ENCODE data around the gene EPHA4.

The EPHA4 gene

DNA sequence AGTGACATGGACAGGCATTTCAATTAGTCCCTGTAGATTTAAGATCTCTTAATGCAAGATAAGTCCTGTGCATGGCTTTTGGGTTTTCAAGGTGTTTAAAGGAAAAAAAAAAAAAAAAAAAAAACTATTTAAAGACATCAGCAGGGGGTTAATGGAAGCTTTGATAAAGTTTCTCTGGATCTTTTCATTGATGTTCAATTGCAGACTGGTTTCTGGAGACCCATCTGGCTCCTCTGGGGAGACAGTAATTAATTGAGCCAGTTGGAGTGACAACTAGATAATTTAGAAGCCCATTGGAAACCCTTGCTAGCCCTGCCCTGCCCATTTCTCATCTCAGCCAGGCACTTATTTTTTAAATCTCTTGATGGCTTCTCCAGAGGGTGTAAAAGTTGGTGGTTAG, 98.7 kb downstream of the EPHA4 start:
- DNase-seq (ENCODE audit: low read depth in 2 of 2) = no peak

DNA sequence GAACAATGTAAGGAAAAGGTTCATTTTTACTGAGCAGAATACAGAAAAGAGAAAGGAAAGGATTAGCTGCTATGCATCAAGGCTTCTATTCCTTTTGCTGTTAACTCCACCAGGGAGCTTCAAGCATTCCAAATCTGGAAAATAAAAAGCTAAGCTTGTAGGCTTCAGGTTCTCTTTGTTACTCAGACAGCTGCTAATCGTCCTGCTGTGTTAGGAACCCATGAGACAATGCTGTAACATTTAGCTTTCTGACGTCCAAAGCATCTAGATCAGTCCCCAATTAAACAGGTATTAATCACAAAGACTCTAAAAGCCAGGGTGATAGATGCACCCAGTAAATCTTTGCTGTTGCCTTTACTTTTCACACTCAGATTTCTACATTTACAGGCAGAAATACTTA, 103.8 kb downstream of the EPHA4 start:
- no peak for DNase-seq (ENCODE audit: low read depth in 2 of 2)

DNA sequence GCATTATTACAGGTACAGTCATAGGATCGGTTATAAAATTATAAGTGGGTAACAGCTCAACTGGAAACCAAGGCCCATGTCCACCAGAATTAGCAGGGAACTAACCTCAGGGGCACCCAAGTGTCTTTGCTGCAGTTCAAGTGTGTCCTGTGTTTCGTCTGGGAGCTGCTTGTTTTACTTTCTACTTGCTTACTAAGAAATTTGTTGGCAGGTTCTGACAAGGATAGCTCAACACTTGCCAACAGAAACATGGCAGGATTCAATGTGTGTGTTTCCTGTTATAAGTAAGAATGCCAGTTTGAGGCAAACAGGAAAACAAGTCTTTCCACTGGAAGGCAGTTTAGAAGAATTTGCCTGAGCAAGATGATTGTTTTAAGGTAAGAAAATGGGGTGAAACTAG, 104.5 kb downstream of the EPHA4 start:
- no peak for DNase-seq (ENCODE audit: low read depth in 2 of 2)

DNA sequence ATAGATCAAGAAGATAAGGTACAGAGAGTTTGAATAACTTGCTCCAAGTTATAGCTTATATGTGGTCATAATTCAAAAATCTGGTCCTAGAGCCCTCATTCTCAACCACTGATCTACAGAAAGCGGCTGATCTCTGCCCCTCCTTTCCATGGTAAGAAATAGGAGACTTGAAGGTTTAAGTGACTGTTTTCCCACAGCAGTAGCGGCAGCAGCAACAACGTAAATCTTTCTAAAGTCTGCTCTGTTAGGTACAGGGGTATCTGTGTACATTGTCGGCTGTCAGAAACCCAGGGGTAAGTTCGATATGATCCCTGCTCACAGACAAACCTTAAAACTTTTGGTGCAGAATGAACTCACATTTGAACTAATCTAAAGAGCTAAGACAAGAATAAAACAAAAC, 105.4 kb downstream of the EPHA4 start:
- DNase-seq (ENCODE audit: low read depth in 2 of 2) = no peak

DNA sequence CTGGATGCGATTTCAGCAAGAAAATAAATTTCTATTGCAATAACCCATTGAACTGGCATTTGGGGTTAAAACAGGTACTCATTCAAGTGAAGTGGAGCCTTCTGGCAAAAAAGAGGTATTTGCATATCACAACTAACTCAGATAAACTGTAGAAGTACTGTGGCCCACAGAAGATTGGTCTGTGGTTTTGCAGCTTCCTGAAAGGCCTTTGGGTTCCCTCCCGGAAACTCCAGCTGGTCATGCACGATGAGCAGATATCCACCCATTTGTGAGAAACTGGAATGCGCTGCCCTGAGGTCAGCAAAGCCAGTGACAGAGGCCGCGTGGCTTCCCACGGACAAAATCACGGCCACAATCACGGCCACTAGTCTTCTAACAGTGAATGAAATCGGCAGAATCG, 106.3 kb downstream of the EPHA4 start:
- DNase-seq (ENCODE audit: low read depth in 2 of 2) = no peak

DNA sequence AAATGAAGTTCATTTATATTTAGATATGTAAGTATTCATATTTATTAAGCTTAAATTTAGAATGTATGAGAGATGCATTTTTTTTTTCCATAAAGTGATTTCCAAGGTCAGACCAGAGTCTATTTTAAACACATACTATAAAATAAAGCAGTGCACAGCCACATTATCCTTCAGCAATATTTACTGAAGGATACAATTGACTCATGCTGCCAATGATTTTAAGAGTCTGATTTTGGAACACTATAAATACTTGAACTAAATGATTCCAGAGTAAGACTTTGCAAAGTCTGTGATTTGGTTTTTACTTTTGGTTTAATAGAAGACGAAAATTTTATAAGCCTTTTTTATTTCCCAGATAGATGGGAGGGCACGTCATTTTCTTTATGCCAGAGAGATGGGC, 107.1 kb downstream of the EPHA4 start:
- no peak for DNase-seq (ENCODE audit: low read depth in 2 of 2)

DNA sequence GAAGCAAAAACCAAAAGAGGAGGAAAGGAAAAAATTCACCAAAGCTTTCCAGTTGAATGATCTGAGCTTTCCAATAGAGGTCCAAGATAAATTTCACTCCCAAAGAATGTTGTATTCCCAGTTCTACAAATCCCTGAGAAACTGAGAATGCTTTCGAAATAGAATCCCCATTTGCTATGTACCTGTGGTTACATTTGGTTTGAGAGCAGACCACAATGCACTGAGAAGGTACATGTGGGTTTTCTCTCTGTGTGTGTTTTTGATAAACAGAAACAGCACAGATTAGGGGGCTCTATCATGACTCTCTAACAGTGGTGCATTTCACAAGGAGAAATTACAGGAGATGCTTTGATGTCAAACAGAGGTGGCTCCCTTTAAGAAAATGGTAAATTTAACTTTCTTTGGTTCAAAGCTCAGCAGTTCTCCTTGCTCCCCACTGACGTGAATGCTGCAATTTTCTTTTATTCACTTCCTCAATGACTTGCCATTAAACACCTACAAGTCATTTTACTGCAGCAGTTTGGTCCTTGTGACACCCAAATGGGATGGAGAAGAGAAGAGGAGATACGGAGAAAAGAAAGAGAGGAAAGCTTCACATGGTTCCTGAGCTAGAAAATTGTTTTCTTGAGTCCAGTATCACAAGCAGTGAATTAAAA, 108.7 kb downstream of the EPHA4 start:
- no peak for DNase-seq (ENCODE audit: low read depth in 2 of 2)

DNA sequence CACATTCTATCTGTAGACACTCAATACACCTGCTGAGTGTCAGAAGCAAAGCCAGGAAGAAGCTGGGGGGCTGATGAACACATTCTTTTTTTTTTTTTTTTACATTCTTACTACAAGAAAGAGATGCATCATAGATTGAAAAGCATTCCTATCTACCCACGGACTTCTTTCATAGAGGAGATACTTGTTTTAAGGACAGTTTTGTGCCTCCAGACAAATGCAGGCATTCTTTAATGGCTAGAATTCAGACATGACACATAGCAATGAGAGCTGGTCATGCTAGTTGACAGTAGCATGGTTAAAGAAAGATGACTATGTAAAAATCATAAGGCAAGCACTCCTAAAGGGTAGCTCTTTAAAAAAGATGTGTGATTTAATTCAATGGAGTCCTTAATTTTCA, 110.2 kb downstream of the EPHA4 start:
- no peak for DNase-seq (ENCODE audit: low read depth in 2 of 2)

DNA sequence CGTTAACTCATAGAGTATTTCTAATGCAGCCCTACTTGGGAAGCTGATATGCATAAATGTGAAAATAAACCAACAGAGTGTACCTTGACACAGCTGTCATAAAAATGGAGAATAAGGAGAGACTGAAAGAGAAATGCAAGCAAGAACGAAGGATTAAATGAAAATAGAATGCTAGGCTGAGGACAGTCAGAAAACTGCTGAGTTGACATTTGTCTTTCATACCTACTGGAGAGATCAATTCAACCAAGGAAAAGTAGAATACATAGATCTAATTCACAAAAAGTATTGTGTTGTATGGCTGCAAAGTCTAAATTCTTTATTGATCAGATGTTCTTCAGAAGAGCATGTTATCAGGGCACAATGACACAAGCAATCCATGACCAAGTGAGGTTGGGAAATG, 112.0 kb downstream of the EPHA4 start:
- no peak for DNase-seq (ENCODE audit: low read depth in 2 of 2)

DNA sequence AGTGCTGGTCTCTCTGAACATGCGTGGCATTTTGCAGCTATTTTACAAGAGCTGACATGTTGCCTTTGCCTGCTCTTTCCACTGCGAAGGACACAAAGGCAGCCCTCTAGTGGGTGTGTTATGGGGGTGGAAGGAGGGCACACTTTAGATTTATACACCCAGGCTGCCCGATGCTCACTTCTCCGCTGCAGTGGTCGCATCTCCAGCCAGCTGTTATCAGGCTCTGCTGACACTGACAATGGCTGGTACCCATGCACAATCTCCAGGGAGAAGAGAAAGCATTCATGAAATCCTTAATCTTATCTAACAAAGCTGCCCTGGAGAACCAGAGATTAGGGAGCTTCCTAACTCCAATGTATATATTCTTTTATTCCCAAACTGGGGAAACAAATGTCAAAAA, 113.5 kb downstream of the EPHA4 start:
- DNase-seq (ENCODE audit: low read depth in 2 of 2) = no peak

DNA sequence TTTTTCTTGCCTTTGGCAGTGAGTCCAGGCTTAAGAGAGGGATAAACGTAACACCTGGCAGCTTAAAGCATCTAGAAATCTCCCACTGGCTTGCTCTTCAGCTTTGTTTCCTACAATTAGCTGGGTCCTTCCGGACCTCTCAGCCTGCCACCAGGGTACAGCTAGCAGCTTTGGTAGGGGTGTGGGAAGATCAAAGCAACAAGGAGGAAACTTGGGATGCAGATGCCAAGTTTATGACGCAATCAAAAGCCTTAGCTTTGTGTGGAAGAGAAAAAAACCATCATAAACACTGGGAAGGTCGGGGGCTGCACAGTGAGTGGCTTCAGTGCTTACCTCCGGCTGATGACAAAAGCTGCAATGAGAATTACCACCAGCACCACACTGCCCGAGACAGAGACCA, 116.9 kb downstream of the EPHA4 start:
- no peak for DNase-seq (ENCODE audit: low read depth in 2 of 2)

DNA sequence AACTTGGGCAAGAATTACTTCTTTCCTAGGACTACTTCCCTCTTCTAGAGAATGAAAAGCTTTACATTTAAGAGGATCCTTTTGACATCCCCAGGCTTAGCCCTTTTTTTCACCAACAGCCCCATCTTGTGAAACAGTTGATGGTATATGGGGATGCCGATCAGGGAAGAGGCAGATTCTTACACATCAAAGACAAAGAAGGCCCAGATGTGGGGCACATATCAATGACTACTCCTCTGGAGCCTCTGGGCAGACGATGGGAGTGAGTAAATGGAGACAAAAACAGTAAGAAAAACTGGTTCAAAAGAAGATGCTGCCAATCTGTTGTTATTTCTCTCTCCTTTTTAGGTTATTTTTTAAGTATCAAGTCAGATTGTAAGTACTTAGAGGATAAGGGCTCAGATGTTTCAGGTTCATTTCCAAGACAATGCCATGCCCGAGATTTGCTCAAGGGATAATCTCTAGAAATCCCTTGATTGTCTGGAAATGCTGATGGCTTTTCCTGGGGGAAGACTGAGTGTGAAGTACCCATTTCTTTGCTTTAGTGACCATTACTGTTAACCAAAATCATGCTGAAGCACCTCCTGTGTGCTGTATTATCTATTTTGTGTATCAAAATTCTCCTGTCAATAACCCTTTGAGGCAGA, 117.5 kb downstream of the EPHA4 start:
- no peak for DNase-seq (ENCODE audit: low read depth in 2 of 2)

DNA sequence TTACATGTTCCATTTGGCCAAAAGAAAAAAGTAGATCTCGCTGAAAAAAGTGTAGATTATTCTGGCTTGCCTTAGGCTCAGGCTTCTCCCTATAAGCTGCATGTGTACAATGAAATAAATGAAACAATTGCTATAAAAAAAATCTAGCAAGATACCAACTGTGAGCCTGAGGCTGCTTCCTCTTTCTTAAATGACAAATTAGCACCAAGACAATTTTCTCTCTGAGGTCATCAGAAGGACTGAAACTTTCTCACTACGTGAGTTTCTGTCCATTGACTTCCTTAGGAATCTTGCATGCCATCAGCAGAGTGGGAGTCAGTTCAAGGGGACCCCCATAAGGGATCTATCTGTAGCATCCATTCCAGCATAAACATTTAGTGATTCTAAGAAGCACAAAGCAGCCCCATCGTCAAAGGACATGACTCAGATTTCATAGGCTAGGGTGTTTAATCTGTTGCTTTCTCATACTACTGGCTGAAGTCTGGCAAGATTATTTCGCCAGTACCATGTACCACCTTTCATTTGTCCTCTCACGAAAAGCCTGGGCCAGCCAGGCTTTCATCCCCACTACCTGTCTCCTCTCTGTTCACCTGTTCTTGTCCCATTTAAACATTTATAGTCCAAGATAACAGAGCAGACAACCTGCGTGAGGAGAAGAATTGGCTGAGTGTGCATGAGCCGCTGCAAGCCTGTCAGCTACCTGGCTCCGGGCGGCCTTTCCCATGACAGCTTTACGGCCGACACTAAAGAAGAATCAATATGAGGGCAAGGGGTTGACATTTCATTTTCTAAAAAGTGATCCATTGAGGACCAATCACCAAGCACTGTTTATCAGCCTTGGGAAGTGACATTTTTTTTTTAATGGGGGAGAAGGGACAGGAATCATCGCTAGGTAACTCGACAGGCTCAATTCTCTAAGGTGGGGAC, 120.0 kb downstream of the EPHA4 start:
- no peak for DNase-seq (ENCODE audit: low read depth in 2 of 2)

DNA sequence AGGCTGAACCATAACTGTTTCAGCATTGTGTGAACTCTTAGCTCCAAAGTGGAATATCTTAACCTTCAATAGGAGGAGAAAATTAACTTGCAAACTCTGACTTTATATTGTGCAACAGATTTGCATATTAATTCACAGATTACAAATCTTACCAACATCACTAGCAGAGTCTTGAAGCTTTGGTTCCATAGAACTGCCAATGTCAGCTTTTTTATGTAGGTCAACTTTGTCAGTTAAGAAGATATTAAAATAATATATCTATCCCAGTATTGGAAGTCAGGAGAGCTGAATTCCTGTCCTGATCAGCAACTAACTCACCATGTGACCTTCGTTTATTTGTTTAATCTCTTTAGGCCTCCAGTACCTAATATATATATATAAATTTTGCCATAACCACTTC, 121.8 kb downstream of the EPHA4 start:
- DNase-seq (ENCODE audit: low read depth in 2 of 2) = no peak

DNA sequence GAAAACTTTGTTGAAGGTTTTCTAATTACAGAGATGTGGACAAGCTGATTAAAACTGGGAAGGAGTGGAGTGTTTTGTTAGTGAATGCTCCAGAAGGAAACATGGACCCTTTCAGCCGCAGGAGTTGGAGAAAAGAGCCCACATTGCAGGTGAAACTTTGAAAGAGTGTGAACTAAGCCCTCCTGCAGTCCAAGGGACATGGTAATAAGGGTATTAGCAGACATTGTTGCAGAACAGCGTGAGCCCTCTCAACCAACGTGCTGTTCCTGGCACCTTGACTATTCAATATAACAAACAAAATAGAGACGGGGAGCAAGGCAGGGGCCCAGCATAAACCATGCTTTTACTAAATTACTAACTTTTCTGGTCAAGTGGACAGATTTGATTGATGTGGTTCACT, 122.7 kb downstream of the EPHA4 start:
- DNase-seq (ENCODE audit: low read depth in 2 of 2) = no peak

DNA sequence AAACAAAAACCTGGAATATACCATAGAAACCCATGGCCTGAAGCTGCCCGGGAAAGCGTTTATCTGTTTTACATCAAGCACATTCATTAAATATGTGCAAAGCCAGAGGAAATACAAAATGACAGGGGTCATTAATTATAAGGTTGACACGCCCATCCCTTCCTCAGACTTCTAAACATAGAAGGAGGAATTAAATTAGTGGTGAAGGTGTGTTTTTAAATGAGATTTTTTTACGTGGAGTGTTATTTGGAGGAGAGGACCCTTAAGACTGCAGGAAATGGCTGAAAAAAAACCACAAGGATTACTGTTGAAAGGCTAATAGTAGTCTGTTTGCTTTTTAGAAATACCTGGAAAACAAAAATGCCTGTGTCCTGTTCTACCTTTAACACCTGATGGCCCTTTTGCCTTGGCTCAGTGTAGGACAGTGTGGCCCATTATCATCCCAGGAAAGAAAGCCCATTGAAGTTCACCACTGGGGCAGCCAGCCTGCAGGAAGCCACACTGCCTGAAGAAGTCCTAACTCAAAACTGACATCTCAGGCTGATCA, 123.2 kb downstream of the EPHA4 start:
- no peak for DNase-seq (ENCODE audit: low read depth in 2 of 2)

DNA sequence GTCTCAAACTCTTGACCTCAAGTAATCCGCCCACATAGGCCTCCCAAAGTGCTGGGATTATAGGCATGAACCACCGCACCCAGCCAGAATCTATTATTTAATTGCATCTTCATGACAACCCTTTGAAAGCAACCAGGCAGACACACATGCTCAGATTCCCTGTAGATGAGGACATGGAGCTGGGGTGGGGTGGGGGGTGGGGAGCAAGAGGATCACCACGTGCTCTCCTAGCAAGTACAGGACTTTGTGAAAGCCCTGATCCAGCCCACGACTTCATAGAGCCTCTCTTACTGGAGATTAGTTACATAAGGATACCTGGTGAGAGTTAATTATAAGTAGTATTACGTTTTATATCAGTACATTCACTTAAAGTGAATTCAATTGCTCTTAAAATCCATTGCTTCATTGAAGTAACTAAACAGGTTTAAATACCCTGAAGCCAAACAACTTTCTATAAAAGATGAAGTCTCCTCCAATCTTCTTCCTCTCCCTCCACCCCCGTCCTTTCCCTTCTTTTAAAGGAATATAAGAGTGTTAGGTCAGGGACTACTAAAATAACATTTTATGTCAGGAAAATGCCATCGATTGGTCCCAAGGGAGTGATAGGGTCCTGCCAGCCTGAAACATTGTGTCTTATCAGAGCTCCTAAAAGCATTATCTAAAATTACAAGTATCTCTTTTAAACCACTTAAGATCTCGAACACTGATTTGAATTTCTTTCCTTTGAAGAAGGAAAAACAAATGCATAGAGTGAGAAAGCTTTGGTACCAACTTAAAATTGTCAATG, 123.9 kb downstream of the EPHA4 start:
- DNase-seq (ENCODE audit: low read depth in 2 of 2) = no peak

DNA sequence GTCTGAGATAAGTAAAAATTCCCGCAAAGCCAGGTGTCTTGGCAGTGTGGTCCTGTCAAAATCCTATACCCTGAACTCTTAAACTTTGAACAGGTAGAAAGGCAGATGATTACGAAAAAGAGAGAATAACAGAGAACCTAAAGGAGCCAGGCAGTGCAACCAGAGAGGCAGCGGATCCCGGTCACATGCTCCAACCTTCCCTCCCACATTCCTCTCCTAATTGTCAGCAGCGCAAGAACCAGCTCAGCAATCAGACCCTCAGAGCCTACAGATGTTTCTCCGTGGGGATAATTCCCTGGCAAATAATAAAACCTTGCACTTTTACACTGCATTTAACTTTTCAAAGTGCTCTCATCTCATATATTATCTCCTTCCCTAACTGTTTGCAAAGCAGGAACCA, 124.8 kb downstream of the EPHA4 start:
- DNase-seq (ENCODE audit: low read depth in 2 of 2) = no peak

DNA sequence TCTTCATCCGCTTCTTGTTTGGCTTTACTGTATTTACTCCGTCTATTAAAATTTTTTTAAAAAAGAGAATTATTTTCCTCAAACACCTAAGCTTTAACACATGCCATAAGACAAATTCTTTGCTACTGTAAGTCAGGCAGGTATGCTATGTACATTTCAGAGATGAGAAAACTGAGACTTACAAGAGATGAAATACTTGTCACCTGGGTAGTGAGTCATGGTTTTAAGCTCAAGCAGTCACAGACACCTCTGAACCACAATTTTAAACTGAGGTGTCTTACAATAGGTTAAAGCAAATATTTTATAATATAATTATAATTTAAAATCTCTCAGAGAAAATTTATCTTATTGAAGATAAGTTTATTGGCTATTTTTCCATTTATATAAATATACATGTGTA, 126.0 kb downstream of the EPHA4 start:
- no peak for DNase-seq (ENCODE audit: low read depth in 2 of 2)

DNA sequence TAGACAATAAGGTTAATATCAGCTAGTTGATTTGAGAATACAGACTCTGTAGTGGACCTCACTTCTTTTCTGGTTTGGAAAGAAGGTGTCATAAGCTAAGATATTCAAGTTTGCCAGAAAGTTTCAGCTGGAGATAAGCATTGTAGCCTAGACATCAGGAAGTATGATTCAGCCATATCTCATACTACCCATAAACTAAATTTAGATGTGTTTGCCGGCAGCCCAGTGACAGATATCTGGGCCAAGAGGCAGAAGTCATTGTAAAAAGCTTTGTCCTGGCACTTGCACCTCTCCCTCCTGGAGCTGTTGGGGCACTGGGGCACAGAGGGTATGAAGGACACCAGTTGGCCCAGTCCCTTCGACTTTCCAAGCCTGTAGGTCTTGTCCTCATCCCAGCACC, 128.0 kb downstream of the EPHA4 start:
- DNase-seq (ENCODE audit: low read depth in 2 of 2) = no peak

DNA sequence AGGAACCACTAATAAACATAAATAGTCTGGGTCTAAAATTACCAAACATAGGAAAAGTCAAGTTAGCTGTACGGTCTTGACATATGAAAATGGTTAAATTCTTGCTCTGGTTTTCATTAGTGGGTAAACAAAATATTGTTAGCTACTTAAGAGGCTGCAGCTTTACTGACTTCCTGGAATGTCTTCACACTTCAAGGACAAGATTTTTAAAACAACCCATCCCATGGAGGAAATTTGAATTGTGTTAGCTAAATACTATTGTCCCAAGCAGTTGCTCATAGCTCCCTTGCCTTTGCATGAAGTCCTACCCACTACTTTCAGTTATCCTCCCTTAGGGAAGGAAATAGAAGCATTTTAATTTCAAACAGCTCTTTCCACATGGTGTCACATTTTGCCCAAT, 128.5 kb downstream of the EPHA4 start:
- DNase-seq (ENCODE audit: low read depth in 2 of 2) = no peak

DNA sequence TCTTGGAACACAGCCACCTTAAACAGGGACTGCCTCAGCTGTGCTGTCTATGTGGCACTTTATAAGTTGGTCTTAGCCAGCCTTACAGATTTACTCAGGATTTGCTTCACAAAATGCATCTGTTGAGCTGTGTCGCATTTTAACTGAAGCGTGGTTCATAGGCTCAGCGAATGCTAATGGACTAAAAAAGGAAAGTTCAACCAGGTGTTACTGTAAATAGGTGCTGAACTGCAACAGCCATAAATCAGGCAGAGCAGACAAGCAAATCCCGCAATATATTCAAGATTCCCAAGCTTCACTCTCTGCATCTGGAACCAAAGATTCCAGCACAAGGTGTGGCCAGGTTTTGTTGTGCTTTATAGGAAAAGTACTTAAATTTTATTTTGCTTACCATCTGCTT, 130.0 kb downstream of the EPHA4 start:
- no peak for DNase-seq (ENCODE audit: low read depth in 2 of 2)
